GM23338 (cell line): ENCODE data around the gene KRT17. TPM values are rescaled to one million over a fixed set of nuclear protein-coding genes. Genes with fewer than 3 reads are reported as not detected.
"Not testable (repeated sequence)": the region's sequence is repeated elsewhere in the genome, so short reads cannot be mapped to it uniquely, and the experiment has no call there.

Source experiments
- ATAC-seq: fragments of 200-7000 bp; cut with Tn5 transposase; 3 replicates; pipeline ENCODE4 v1.9.1; 2020
- DNase-seq: peaks from one replicate; pipeline ENCODE4 v3.0.0-alpha.2; 2015; ENCODE audit warnings: low spot score
- H2AFZ ChIP-seq: fragments of 200-600 bp; sonication (generic); 2 replicates; pipeline ENCODE4 v1.8.0; 2016; ENCODE audit warnings: antibody characterized with exemption, mild to moderate bottlenecking, moderate library complexity
- H3F3A ChIP-seq: fragments of 200-600 bp; sonication (generic); replicated peaks from 2 replicates; pipeline ENCODE4 v1.8.0; 2017; ENCODE audit warnings: antibody characterized with exemption, mixed run types, low read depth
- H3K27ac ChIP-seq: fragments of 200-600 bp; sonication (generic); 2 replicates; pipeline ENCODE4 v1.6.1; 2016; ENCODE audit warnings: low read depth
- H3K27me3 ChIP-seq: fragments of 200-600 bp; sonication (generic); 2 replicates; pipeline ENCODE4 v1.8.0; 2016; ENCODE audit warnings: mild to moderate bottlenecking, mixed run types, moderate library complexity; ENCODE audit not compliant: insufficient read depth
- H3K36me3 ChIP-seq: fragments of 200-600 bp; sonication (generic); 2 replicates; pipeline ENCODE4 v1.8.0; 2016; ENCODE audit warnings: mild to moderate bottlenecking; ENCODE audit not compliant: insufficient read depth
- H3K4me1 ChIP-seq: fragments of 200-600 bp; sonication (generic); 2 replicates; pipeline ENCODE4 v1.8.0; 2016; ENCODE audit warnings: mild to moderate bottlenecking, moderate library complexity; ENCODE audit not compliant: insufficient read depth
- H3K4me2 ChIP-seq: fragments of 200-600 bp; sonication (generic); 2 replicates; pipeline ENCODE4 v1.7.1; 2017; ENCODE audit warnings: mixed run types
- H3K4me3 ChIP-seq: fragments of 200-600 bp; sonication (generic); 2 replicates; pipeline ENCODE4 v1.6.1; 2016; ENCODE audit warnings: mixed run types
- H3K79me2 ChIP-seq: fragments of 200-600 bp; sonication (generic); replicated peaks from 2 replicates; pipeline ENCODE4 v1.8.0; 2017; ENCODE audit warnings: mild to moderate bottlenecking; ENCODE audit not compliant: insufficient read depth
- H3K9me2 ChIP-seq: fragments of 200-600 bp; sonication (generic); 2 replicates; pipeline ENCODE4 v1.8.0; 2017; ENCODE audit not compliant: insufficient read depth
- H4K20me1 ChIP-seq: fragments of 200-600 bp; sonication (generic); replicated peaks from 2 replicates; pipeline ENCODE4 v1.8.0; 2017; ENCODE audit warnings: mild to moderate bottlenecking; ENCODE audit not compliant: insufficient read depth
- H3K27ac Mint-ChIP-seq: 2 replicates; pipeline ENCODE4 v1.8.0; 2020; ENCODE audit warnings: inconsistent platforms, mild to moderate bottlenecking, moderate library complexity, mixed read lengths
- H3K27me3 Mint-ChIP-seq: 3 replicates; pipeline ENCODE4 v1.8.0; 2022; ENCODE audit warnings: low read depth, mild to moderate bottlenecking, moderate library complexity, mixed read lengths, inconsistent platforms; ENCODE audit not compliant: insufficient read depth, poor library complexity
- H3K36me3 Mint-ChIP-seq: 3 replicates; pipeline ENCODE4 v1.8.0; 2021; ENCODE audit warnings: low read depth, mild to moderate bottlenecking, inconsistent platforms, moderate library complexity, mixed read lengths
- H3K4me1 Mint-ChIP-seq: 3 replicates; pipeline ENCODE4 v1.8.0; 2020; ENCODE audit warnings: mild to moderate bottlenecking, inconsistent platforms, mixed read lengths
- H3K4me3 Mint-ChIP-seq: 3 replicates; pipeline ENCODE4 v1.8.0; 2021; ENCODE audit warnings: moderate library complexity, mild to moderate bottlenecking, inconsistent platforms, mixed read lengths
- H3K9me3 Mint-ChIP-seq: 3 replicates; pipeline ENCODE4 v1.8.0; 2020; ENCODE audit warnings: moderate library complexity, mild to moderate bottlenecking, inconsistent platforms, mixed read lengths
- POLR2AphosphoS5 ChIP-seq: IDR thresholded peaks from 2 replicates; pipeline ENCODE4 v1.6.1; 2016; ENCODE audit warnings: antibody characterized with exemption, low read depth
- REST ChIP-seq: IDR thresholded peaks from one replicate; pipeline ENCODE4 v1.6.1; 2018; ENCODE audit warnings: antibody characterized with exemption; ENCODE audit not compliant: unreplicated experiment
- ZNF331 ChIP-seq: fragments of 250-450 bp; sonication (Bioruptor Pico); IDR thresholded peaks from 2 replicates; pipeline ENCODE4 v1.5.0; 2020; ENCODE audit warnings: low read depth, mild to moderate bottlenecking, moderate library complexity
- polyA plus RNA-seq: library from polyadenylated mRNA; unstranded; fragments of >200 nt; fragmentation: Nextera tagmentation; extraction: Ambion mirVana; gene quantifications from 2 replicates; pipeline ENCODE4 v1.2.1, GENCODE V29; 2016
- total RNA-seq: library from RNA; depleted of rRNA; stranded (reverse); fragments of >200 nt; shearing (Covaris generic); gene quantifications from 2 replicates; pipeline ENCODE4 v1.2.3, GENCODE V29; 2014

Gene KRT17
- total and polyA plus RNA-seq, 2 experiments from 2014 or later, result 0.63 to 1.8 TPM

DNA sequence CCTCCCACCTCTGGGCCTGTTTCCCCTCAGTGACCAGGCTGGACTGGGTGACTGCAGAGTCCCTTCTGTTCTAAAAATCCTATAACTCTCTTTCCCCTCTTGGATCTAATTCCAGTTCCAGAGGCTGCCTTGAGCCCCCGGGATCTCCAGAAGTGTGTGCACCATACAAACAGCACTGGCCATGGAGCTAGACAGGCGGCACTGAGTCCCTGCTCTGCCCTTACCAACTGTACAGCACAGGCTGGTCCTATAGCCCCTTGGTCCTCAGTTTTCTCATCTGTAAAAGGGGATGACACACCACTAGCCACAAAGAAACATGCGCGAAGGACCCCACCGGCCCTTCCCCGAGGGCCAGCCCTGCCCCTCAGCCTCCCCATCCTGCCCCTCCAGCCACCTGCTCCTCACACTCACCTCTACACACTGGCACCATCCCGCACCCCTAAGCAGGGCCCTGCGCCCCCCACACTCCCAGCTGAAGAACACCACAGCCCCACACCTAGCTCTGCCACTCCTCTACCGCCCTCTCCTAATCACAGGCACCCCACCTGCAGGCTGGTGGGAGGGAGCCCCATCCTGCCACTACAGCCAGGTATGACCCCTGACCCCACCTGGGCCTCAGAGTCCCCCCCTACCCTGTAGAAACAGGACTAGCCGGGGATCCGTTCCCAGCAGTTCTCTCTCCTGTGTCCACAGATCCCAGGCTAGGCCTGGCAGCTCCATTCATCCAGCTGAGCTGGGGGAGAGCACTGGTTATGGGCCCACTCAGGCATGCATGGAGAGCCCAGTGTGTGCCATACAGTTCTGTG lies 10.9 kb downstream of the KRT17 start:
- peaks cover 22% of the 10 kb centered on the region for H3K27me3 Mint-ChIP-seq
- no peaks in the 10 kb centered on the region for H3K36me3 ChIP-seq
- DNase-seq (no peak), ATAC-seq (no peak)
- no peaks in the 10 kb centered on the region for H3K9me2 ChIP-seq
- no peak overlapping the region for H3K4me2 ChIP-seq
- TF ChIP-seq POLR2AphosphoS5 (no peak), ZNF331 (CRISPR knock-in tag) (no peak), REST (no peak)
- no peak overlapping the region for H3K4me3 Mint-ChIP-seq
- peaks cover 20% of the 10 kb centered on the region; the same call in 2 of the 3 replicates for H3K4me1 Mint-ChIP-seq
- H3K27ac ChIP-seq, result no peak overlapping the region
- no peaks in the 10 kb centered on the region for H3K79me2 ChIP-seq
- no peaks in the 10 kb centered on the region for H3K27me3 ChIP-seq
- no peak overlapping the region for H2AFZ ChIP-seq
- no peaks in the 10 kb centered on the region for H3K9me3 Mint-ChIP-seq
- no peaks in the 10 kb centered on the region for H3K4me1 ChIP-seq
- no peak overlapping the region for H3K27ac Mint-ChIP-seq
- H3F3A ChIP-seq, result no peaks in the 10 kb centered on the region
- no peak overlapping the region for H3K4me3 ChIP-seq
- H3K36me3 Mint-ChIP-seq, result no peaks in the 10 kb centered on the region
- no peaks in the 10 kb centered on the region for H4K20me1 ChIP-seq

GRCh38 chr17:41612376-41613160 lies 11.8 kb downstream of the KRT17 start, which contains the start of gene KRT16:
KRT16 (minus strand) TSS chr17:41612767; CDS start chr17:41612688, 79 bp downstream.
- H3K4me3 Mint-ChIP-seq, H3K27me3 ChIP-seq, H3K9me3 Mint-ChIP-seq, H3K9me2 ChIP-seq, H3K79me2 ChIP-seq, H3K27ac ChIP-seq, DNase-seq, H3K4me2 ChIP-seq, H3K36me3 Mint-ChIP-seq, H2AFZ ChIP-seq, H3K4me1 ChIP-seq, H3K36me3 ChIP-seq, ATAC-seq, H4K20me1 ChIP-seq, H3F3A ChIP-seq, H3K27ac Mint-ChIP-seq, H3K4me3 ChIP-seq: not testable (repeated sequence)
- H3K27me3 Mint-ChIP-seq, result peaks cover 19% of the 10 kb centered on the region
- peaks cover 16% of the 10 kb centered on the region; the same call in 2 of the 3 replicates for H3K4me1 Mint-ChIP-seq
